Measurements from ENCODE around the gene ZBTB6. TPM values are rescaled to one million over a fixed set of nuclear protein-coding genes. Genes with fewer than 3 reads are reported as not detected.

ZBTB6 gene
- total RNA-seq, 1 donor from 2014 or later, result 4.5 TPM

DNA sequence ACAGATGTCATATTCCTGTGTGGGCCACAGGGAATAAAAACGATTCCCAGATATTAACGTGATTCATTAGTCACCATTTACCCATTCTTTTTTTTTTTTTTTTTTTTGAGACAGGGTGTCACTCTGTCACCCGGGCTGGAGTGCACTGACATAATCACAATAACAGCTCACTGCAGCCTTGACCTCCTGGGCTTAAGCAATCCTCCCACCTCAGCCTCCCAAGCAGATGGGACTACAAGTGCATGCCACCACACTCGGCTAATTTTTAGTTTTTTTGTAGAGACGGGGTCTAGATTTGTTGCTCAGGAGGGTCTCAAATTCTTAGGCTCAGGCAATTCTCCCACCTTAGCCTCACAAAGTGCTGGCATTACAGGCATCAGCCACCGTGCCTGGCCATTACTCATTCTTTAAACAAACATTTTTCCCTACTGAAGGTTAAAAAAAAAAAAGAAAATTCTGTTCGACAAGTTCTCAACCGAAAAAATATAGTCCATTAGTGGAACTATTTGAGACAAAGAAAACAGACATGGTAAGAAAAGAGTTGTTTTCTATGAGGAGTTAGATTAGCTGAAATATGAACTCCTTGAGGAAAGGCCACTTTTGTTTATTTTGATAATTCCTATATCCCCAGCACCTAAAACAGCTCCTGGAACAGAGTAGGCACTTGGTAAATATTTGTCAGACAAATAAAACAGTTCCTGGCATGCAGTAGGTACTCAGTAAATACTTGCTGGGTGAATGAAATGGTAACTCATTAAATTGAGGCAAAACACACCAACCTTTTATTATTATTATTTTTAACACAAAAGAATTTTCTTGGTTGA is 52.6 kb downstream of the ZBTB6 start:
- DNase-seq, result no peak
- intact Hi-C loops (cut with DNase I), result no loop called here
- no peak for ATAC-seq (ENCODE audit: poor library complexity)

Other genes starting within 250 kb of the ZBTB6 start
- not detected for gene OR1L3, start 238.2 kb downstream of the ZBTB6 start, total RNA-seq
- gene OR1L4, start 189.3 kb downstream of the ZBTB6 start, total RNA-seq, result not detected
- not detected for gene OR1L6, start 171.0 kb downstream of the ZBTB6 start, total RNA-seq
- gene OR5C1, start 124.4 kb downstream of the ZBTB6 start, total RNA-seq, result not detected
- not detected for gene OR1K1, start 113.2 kb downstream of the ZBTB6 start, total RNA-seq
- gene PDCL, start 84.7 kb downstream of the ZBTB6 start, total RNA-seq, result 7.4 TPM
- 33.8 TPM for gene RC3H2, start 8.0 kb downstream of the ZBTB6 start, total RNA-seq
- 4.7 TPM for gene ZBTB26, start 18.2 kb upstream of the ZBTB6 start, total RNA-seq
- gene RABGAP1, start 27.7 kb upstream of the ZBTB6 start, total RNA-seq, result 43.1 TPM
- not detected for gene GPR21, start 120.3 kb upstream of the ZBTB6 start, total RNA-seq

Measured in Right ventricle myocardium superior (tissue), 1 donor.